ENCODE results near the gene PTPRB. TPM values are rescaled to one million over a fixed set of nuclear protein-coding genes. Genes with fewer than 3 reads are reported as not detected.

PTPRB gene
- total RNA-seq, 1 donor from 2014 or later: 35.6 TPM

- DNase-seq: no peak
Observed at GRCh38 chr12:70643939-70644338, 6.7 kb upstream of the PTPRB start.

GRCh38 chr12:70641691-70642090 lies 4.5 kb upstream of the PTPRB start:
- DNase-seq: no peak

GRCh38 chr12:70640901-70641300 lies 3.7 kb upstream of the PTPRB start:
- peak; percentile 22 for DNase-seq

- DNase-seq: no peak
Observed at GRCh38 chr12:70639535-70639934, 2.3 kb upstream of the PTPRB start.

DNA sequence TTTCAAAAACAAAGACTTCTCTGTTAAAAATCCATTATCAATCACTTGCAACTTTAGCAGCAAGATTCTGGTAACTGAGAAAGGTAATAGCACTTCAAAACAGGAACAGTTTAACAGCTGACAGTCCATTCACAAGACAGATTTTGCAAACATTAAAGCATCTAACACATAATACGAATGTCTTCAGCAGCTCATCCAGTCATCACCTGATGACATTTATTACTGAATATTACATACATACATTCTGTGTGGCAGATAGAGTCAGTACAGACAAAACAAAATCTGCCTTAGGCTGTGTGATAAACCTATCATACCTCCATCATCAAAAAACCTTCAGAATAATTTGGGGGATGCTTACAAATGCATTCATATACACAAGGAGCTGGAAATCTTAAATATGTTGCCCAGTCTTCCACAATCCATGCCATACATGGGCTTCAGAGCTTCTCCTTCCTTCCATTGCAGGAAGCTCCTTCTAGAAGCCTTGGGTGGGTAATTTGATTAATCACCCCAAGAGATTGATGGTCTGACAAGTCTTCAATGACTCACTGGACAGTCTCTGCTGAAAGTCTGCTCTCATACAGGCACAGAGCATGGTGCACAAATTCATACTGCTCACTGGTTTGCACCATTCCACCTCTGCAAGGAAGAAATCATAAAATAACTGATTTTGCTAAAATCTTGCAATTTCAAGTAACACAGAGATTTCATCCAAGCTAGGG lies 1.6 kb upstream of the PTPRB start:
- DNase-seq: no peak

DNA sequence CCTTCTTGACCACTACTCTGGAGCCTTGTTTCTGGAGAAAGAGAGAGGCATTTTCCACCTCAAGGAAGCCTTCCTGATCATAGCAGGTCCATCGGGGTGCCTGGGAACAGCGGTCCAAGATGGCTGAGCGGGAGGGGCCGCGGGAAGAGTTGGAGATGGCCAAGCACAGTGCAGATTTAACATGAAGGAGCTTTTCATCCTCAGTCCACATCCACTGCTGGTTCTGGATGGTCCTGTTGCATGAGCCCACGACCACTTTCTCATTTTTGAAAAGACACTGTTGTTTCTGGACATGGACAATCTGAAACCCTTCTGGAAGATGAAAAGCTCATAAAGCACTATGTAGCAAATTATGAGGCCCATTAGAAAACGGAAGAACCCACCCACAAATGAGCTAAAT lies 1.5 kb downstream of the PTPRB start:
- no peak for DNase-seq

DNA sequence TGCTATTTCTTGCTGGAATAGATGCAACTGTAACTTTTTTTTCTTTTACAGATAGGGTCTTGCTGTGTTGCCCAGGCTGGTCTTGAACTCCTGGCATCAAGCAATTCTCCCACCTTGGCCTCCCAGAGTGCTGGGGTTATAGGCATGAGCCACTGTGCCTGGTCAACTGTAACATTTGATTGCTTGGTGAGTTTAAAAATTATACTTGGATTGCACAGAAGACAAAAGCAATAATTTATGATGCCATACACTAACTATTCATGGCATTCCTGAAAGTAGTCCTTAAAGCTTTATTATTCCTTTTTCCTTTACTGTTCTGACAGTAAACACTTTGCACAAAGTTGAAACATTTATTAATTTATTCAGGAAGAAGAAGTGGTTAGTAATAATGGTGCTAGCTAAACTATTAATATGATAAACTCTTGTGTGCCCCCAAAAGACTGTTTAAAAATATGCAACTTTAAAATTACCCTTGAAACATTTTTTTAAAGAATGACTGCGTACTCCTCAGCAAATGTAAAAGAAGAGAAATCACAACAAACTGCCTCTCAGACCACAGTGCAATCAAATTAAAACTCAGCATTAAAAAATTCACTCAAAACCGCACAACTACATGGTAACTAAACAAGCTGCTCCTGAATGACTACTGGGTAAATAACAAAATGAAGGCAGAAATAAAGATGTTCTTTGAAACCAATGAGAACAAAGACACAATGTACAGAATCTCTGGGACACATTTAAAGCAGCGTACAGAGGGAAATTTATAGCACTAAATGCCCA lies 8.3 kb downstream of the PTPRB start:
- DNase-seq: no peak

DNA sequence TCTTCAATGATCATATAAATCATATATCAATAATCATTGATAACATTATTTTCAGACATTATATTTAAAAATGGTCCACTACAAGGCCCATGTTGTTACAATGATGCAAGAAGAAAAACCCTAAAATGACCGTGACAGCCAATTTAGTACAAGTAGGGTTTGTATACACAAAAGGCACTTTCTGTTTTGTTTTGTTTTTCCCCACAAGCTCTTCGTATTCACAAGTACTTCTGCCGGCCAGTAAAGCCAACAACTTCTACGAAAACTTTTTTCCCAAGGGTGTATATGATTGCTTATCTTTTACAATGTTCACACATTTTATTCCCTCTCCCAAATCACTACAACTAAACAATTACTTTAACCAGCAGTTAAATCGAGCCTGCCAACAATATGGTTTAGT lies 9.6 kb downstream of the PTPRB start:
- DNase-seq: no peak

DNA sequence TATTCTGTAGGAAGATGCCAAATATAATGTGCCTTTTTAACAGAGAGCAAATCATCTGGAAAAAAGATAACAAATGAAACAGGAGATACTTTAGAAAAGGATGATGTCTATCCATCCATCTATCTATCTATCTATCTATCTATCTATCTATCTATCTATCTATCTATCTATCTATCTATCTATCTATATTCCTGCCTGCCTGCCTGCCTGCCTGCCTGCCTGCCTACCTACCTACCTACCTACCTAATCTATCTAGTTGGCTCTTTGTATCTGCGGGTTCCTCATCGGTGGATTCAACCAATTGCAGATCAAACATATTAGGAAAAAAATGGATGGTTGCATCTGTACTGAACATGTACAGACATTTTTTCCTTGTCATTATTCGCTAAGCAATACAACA lies 11.0 kb downstream of the PTPRB start:
- no peak for DNase-seq

DNA sequence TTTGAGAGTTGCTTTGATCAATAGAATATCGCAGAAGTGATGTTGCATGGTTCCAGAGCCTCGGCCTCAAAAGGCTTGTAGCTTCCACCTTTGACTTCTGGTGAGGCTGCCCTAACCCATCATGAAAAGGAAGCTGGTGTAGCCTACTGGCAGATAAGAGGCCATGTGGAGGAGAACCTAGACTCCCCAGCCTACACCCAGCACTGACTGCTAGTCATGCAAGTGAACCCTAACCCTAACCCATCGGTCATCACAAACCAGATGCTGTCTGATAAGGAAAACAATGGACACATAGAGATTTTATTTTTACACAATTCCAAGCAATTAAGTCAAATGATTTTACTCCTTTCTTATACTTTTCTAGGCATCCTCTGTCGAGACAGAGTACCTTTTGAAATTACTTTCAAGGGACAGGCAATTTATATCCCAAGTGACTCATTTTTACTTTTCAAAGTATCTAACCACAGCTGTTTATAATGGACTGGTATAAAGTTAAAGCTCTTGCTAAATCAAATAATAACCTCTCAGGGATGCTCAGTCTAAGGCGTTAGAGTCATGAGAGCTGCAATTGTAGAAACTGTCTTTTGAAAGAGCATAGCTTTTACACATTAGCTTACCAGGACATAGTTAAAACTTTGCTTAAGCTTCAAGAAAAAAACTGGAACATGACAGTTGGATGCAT lies 17.6 kb downstream of the PTPRB start:
- DNase-seq: no peak

DNA sequence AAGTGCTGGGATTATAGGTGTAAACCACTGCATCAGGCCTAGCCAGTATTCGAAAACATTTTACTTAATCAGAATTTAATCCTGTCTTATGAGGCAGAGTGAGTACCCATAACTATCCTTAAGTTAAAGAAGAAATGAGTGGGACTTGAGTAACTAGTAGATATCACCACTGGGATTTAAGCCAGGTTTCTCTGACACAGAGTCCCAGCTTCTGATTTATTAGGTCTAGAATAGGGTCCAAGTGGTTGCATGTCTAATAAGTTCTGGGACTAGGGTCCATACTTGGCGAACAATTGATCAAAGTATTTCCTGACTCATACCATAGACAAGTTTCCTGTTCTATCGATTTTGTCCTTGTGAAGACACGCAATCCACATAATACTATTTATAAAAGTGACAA lies 18.9 kb downstream of the PTPRB start:
- DNase-seq: no peak

- no peak for DNase-seq
Observed at GRCh38 chr12:70617450-70617849, 19.8 kb downstream of the PTPRB start.

DNA sequence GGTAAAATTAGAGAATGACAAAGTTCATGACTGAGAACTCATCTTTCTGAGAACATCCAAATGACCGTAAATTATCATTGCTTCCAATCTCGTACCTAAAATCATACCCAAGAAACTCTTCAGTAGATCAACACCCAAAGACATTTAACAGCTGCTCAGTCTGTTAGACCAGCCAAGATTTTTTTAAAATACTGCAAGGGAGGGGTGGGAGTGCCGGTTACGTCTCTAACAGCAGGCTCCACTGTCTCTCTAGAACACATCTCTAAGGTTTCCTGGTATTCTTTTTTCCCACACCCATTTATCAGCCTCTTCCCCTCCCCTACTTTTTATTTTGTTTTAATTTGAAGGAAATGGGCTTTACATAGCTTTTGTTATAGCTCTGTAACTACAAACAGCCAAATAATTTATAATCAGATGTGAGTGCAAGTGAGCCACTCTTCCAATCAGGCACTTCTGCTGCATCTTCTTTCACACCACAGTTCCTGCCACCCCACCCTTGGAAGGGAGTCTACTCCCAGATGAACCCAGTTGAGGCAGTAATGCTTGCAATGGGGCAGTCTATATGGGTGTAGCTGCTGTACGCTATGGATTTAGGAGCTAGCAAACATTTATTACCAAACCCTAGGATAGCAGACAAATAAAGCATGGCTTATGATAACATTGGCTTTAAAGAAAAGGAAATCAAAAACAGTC lies 21.9 kb downstream of the PTPRB start:
- DNase-seq: peak; percentile 47

DNA sequence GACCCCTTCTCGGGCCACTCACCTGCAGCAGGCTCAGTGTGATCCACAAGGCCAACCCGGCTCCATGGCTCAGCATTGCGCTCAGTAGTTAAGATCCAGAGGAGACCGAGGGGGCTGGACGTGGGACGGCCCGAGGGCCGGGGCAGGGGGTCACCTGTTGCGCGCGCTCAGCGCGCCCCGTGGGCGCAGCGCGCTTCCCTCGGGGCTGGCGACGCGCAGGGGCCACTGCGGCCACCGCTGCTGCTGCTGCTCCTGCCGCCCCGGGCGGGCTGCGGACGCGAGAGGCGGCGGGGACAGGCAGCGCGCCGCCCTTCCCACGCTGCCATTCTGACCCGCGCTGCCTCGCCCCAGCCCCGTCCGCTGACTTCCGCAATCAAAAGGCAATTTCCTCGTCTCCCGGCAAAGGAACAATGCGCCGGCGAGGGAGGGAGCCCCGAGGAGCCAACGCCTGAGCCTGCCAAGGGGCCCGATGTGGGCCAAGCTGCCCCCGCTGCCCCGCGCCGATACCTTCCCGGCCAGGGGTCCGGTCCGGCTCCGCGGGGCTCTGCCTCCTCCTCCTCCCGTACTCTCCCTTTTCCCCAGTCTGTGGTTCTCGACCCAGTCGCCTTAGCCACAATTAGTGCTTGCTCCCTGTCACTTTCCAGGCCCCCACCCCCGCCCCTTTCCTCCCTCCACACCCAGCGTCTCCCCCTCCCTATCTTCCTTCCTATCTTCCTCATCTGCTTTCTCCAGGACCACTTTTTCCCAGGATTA lies 27.3 kb downstream of the PTPRB start:
- DNase-seq: peak; percentile 36

DNA sequence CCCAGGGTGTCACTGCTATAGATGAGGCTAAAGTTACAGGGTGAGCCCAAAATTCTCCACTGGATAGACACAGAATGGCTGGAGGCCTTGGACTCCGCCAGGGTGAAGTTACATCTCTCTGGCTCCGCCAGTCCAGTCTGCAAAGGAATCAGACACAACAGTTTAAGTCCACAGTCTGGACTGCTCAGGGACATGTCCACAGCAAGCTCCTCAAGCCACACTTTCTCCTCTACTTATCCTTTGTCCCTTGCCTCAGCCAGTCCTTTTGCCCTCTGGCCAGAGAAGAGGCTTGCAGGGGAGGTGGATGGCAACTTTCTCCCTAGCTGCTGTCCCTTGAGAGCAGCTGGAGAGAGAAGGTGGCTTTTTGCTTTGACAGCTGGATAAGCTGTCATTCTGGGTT lies 28.0 kb downstream of the PTPRB start:
- no peak for DNase-seq

DNA sequence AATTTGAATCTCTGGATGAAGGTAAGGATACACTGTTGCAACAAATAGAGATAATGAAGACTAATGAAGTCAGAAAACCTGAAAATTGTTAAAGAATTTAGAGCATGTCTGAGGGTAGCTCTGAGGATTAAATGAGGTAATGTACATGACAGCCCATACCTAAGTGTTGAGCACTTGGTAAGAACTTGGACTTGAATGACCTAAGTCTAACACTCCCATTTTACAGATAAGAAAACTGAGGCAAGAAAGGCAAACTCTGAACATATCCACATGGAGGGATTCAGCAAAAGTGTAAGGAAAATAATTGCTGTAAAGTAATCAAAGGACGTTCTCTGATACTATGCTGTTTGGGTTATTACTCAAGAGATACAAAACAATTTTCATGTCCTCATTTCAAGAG lies 29.0 kb downstream of the PTPRB start:
- DNase-seq: no peak

- DNase-seq: no peak
Observed at GRCh38 chr12:70607107-70607506, 30.1 kb downstream of the PTPRB start.

DNA sequence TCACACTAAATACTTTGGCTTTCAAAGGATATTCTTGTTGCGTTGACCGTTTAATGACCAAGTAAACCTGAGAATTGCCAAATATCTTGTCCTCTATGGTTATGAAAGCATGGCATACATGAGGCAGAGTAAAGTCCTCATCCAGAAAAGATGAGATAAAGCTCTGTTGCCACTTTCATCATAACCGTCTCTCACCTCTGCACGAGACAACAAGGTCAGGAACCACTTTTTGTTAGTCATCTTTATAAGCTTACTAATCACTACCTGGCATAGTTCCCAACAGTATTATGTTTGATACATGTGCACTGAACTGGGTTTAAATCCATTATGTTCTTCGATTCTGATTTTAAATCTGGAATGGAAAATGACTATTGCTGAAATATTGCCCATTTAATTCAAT lies 31.3 kb downstream of the PTPRB start:
- DNase-seq: no peak

DNA sequence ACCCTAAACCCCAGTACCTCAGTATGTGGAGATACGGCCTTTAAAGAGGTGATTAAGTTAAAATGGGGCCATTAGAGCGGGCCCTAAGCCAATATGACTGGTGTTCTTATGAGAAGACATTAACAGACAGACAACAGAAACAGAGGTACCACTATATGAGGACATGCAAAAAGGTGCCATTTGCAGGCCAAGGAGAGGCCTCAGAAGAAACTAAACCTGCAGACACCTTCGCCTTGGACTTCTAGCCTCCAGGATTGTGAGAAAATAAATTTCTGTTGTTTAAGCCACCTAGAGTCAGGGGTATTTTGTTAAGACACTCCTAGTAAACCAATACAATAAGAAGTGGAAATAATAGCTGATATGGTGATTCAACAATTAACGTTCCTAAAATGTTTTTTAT lies 32.6 kb downstream of the PTPRB start:
- DNase-seq: no peak

DNA sequence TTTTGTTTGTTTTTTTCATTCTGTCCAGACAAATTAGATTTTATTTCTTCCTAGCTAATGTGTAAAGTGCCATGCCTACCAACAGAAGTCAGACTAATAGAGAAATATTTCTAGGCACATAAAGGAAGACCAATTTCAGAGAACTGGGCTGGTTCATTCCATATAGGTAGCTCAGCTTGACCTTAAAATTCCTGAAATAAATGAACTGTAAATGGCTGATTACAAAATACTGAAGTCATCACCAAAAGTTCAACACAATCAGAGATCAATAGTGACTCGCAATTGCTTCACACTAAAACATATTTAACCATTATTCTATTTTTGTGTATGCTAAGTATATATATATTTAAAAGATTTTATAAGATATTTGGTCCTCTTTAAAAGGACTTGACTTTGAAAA lies 34.2 kb downstream of the PTPRB start:
- DNase-seq: no peak

DNA sequence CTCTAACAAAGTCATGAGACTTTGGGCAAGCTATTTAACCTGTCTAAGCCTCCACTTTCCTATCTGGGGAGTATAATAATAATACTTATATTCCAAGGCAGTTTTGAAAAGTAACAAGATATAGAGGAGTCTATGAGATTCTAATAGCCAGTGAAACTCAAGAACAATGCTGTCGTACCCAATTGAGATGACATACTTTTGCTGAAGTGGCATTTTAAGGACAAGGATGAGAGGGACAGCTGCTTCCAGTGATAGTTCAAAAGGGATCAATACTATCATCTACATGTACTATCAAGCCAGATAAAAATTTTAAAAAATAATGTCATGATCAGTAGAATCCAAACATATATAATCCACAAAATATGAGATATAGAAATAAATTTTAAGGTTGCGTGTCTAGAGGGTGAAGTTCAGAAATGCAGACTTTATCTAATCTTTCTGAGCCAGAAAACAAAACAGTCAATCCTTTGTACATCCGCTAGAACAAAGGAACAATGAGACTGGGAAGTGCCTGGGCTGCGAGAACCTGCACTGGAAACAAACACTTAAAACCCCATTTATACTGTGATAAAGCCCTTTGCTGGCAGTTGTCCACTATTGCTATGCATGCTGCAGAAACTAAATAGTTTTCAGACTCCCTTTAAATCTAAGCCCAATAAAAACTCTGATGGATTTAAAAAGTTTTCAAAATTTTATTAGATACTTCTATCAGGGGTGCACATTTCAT lies 38.6 kb downstream of the PTPRB start:
- DNase-seq: peak; percentile 13
